GM12892 (cell line): Measurements from ENCODE around the gene RBM39.
"Not testable (repeated sequence)": the region's sequence is repeated elsewhere in the genome, so short reads cannot be mapped to it uniquely, and the experiment has no call there.

ENCODE experiments used
- DNase-seq: peaks from one replicate; pipeline ENCODE4 v3.0.0; 2011; ENCODE audit not compliant: insufficient read length
- FAIRE-seq: peaks from 2 replicates; lab custom pipeline; 2011; peaks lifted over from hg19 to GRCh38; lab: Jason Lieb, UNC
- POLR2A ChIP-seq: IDR thresholded peaks from 2 replicates; pipeline ENCODE4 v1.6.1; 2011; ENCODE audit warnings: low read depth, low read length, control low read depth
- POLR2AphosphoS5 ChIP-seq: IDR thresholded peaks from 2 replicates; pipeline ENCODE4 v1.6.1; 2011; ENCODE audit warnings: low read depth, low read length, control low read depth
- TAF1 ChIP-seq: IDR thresholded peaks from 2 replicates; pipeline ENCODE4 v1.6.1; 2011; ENCODE audit warnings: low read depth, mild to moderate bottlenecking, control low read depth, low read length, borderline replicate concordance

Gene RBM39

DNA sequence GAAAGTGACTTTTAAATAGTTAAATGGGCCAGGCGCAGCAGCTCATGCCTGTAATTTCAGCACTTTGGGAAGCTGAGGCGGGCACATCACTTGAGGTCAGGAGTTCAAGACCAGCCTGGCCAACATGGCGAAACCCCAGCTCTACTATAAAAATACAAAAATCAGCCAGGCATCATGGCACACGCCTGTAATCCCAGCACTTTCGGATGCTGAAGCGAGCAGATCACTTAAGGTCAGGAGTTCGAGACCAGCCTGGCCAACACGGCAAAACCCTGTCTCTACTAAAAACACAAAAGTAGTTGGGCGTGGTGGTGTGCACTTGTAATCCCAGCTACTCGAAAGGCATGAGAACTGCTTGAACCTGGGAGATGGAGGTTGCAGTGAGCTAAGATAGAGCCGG lies 36.2 kb downstream of the RBM39 start:
- not testable (repeated sequence) for DNase-seq, FAIRE-seq
- TF ChIP-seq POLR2A: peak; percentile 19; the same call in 1 of the 2 replicates

DNA sequence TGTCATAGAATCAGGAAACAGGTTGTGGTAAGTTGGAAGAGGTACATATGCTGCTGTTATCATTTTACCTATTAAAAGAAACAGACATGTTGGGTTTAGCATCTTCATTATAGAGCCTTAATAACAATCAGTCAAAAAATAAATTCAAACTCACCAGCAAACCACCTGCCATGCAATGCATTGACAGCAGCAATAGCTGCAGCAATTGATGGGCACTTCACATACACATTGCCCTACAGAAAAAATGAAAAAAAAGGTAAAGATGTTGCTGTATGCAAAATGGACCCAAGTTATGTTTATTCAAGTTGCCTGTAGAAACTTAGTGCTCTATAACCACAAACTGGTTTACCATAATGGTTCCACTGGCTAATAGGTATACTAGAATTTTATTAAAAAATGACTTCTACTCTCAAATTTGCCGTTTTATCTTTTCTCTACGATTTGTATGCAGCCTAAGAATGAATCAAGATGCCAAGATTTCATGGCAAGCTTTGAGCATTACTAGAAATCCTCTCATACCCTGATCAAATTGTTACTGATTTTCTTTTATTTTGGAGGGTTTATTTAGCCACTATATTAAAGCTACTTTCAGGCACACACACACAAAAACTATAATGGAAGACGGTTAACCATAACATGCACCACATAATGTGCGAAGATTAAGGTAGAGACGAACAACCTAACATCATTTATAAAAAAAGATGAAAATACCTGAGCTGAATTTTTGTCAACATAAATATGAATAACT lies 37.4 kb downstream of the RBM39 start:
- no peak for DNase-seq
- TF ChIP-seq POLR2A: no peak
- no peak for TF ChIP-seq TAF1
- peak; percentile 34; the same call in 1 of the 2 replicates for TF ChIP-seq POLR2AphosphoS5
- FAIRE-seq: no peak

DNA sequence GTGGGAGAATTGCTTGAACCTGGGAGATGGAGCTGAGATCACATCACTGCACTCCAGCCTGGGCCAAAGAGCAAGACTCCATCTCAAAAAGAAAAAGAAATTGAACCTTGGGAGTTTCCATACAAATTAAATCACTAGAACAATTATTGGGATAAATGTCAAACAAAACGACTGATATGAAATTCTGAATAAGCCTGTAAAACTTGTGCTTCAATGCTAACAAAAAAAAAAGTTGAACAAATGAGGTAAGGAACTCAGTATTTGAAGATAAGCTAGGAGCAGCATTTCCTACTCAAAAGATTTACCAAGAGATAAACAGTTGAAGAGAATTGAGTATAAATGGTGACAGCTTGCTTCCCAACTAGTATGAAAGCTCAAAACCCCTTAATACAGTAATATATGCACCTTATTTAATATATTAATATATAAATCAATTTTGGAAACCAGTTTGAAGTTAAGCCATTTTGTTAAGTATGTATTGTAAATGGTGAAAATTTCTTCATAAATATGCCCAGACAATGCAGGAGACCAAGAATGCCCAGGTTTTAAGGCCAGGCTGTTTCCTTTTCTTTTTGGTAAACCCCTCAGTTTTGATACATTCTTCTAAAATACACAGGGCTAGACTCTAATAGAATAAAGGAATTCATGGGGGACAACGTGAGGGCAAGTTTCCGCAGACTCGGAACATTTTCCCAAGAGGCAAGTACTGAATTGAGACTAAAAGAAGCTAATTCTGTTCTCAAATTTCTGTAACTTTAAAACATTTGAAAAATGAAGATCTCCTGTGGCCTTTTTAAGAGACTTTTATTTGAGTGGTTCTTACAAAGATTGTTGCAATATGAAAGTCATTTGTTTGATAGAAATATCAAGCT lies 39.0 kb downstream of the RBM39 start:
- TF ChIP-seq POLR2A: peak; percentile 44
- no peak; the same call in none of the 2 replicates for TF ChIP-seq POLR2AphosphoS5
- no peak for TF ChIP-seq TAF1
- no peak for FAIRE-seq
- no peak for DNase-seq

DNA sequence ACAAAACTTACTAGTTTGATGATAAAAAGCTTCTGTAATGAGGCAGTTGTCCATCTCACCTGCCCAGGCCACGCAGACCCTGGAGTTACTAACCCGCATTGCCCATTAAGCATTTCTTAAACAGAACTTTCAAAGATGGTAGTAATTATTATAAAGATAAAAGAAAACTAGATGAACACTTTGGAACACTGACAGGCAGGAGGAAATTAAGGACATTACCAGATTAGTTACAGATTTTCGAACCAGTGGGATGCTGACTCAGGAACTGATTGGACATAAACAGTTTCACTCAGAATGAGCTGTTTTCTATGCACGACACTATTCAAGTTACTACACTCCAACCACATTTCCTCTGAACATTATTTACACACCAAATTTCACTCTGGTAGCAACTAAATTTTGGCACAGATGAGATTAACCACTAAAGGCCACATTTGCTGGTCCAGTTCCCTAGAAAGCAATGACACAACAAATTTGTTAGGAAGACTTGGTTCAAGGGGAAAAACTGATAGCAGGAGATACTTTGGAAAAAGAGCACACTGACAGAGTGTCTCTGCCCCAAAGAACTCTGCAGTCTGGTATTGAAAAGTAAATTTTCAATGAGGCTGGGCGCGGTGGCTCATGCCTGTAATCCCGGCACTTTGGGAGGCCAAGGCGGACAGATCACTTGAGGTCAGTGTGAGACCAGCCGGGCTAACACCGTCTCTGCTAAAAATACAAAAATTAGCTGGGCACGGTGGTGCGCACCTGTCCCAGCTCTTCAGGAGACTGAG lies 39.8 kb downstream of the RBM39 start:
- FAIRE-seq (no peak), DNase-seq (no peak)
- TF ChIP-seq POLR2A: peak; percentile 55
- no peak for TF ChIP-seq TAF1
- TF ChIP-seq POLR2AphosphoS5: peak; percentile 67; the same call in 1 of the 2 replicates

DNA sequence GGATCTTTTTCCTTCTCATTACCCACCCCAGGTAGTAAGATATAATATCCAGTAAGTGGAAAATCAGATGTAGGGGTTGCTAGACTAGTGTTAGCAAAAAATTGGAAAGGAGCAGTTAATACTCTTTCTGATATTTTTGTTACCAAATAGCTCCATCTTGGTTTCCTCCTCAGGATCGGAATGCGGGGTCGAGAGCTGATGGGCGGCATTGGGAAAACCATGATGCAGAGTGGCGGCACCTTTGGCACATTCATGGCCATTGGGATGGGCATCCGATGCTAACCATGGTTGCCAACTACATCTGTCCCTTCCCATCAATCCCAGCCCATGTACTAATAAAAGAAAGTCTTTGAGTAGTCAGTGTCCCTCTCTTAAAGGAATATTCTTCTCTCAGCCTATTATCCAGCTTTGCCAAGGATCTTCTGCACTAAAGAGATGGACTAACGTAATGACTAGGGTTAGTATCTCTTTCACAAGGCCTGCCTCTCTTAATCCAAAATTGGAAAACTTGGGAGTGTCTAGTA lies 41.4 kb downstream of the RBM39 start:
- no peak for DNase-seq
- TF ChIP-seq POLR2AphosphoS5: no peak
- no peak for TF ChIP-seq TAF1

DNA sequence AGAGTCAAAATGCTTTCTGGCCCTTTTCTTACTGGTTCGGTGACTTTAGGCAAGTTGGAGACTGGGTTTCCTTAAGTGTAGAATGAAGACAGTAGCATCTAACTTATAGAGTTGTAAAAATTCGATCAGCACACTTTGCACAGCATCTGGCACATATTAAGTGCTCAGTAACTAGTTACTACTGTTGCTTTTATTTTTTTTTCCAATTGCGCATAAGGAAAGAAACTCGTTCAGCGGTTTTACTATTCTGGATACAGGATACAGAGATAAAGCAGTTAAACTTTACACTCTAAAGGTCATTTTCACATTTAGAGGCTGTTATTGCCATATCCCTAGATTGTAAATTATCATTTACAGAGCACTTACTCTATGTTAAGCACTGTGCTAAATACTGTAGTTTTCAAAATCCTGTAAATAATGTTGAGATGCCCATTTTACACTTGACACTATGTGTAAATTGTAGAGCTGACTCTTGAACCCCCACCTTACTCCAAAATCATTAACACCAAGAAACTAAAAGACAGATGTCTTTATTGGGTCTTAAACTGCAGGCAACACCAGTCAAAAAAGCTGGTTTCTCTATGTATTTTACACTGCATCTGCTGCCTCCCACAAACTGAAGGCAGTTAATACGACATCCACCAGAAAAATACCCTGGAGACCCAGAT lies 42.0 kb downstream of the RBM39 start:
- FAIRE-seq: no peak
- DNase-seq: no peak
- TF ChIP-seq POLR2A: no peak
- TF ChIP-seq POLR2AphosphoS5: no peak
- no peak for TF ChIP-seq TAF1

More for the DNA sequence above, 41.4 kb downstream of the RBM39 start:
- FAIRE-seq: no peak

DNA sequence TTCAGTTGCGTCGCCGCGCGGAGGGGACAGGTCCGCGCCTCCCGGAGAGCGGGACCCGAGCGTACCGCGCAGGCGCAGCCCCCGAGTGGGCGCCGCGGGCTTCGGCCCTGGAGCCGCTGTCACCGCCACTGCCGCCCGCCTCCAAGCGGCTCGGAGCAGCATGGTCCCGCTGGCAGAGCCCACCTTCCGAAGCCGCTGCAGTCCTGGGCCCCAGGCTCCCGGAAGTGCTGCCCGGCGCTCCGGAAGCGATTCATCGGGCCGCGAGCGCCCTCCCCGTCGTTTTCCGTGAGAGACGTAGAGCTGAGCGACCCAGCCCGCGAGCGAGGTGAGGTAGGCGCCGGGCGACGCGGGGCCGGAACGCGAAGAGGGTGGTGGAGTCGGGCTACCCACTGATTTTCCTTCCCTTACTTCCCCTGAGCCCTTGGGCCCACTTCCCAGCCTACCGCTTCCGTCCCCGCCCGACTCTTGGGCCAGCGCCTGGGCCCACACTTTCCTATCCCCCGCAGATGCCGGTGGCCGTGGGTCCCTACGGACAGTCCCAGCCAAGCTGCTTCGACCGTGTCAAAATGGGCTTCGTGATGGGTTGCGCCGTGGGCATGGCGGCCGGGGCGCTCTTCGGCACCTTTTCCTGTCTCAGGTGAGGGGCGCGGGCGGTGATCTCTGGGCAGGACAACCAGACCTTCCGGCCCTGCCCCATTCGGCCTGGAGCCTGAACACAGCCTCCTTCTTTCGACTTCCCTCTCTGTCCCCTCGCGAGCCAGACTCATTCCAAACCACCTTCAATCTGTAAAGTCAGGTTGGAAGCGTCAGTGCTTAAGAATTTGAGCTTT lies 42.7 kb downstream of the RBM39 start, which contains the start of the genes NFS1 and ROMO1:
Gene NFS1, minus strand, starts transcription at position 226 of the 830 bp plus-strand sequence. Its CDS starts 64 bp downstream, at position 162.
Gene ROMO1, plus strand, starts transcription at position 279 of the 830 bp plus-strand sequence. Its CDS starts 228 bp downstream, at position 507.
- DNase-seq: peak; percentile 89
- FAIRE-seq: peak; percentile 81
- peak; percentile 80 for TF ChIP-seq POLR2AphosphoS5
- peak; percentile 70 for TF ChIP-seq TAF1
- peak; percentile 88 for TF ChIP-seq POLR2A

DNA sequence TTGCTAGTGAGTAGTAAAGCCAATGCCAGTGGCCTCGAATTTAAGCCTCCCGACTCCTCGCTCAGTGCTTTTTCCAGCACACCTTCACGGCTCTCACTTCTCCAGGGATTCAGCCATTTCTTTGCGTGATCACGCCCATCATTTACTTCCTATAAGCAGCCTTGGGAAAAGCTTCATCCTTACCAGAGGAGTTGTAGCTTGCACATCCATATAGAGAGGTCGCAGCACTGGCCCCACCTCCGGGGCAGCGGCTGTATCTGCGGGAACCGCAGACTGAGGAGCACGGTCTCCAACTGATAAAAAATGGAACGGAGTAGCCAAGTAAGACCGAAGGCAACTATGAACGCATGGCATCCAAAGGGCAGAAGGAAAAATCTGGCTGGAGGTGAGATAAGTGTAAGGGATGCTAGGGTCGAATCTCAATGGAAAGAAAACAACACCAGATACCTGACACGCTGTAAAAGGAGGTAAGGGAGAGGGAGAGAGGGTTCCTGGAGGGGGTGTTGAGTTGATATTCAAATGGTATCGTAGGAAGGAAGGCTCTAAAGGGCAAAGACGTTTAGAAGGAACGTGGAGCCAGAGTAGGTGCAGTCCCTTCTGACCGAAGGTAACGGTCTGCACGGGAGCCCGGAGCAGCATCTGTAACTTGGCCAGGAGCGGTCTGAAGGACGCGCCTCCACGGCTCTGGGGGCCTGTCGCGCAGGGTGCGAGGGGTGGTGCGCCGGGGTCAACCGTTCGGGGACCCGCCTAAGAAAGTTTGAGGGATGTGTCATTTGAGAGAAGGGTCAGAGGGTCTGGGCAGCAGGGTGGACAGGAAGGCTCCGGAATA lies 43.5 kb downstream of the RBM39 start:
- DNase-seq (no peak), FAIRE-seq (peak; percentile 44)
- TF ChIP-seq POLR2AphosphoS5 (no peak), TAF1 (no peak), POLR2A (no peak)

DNA sequence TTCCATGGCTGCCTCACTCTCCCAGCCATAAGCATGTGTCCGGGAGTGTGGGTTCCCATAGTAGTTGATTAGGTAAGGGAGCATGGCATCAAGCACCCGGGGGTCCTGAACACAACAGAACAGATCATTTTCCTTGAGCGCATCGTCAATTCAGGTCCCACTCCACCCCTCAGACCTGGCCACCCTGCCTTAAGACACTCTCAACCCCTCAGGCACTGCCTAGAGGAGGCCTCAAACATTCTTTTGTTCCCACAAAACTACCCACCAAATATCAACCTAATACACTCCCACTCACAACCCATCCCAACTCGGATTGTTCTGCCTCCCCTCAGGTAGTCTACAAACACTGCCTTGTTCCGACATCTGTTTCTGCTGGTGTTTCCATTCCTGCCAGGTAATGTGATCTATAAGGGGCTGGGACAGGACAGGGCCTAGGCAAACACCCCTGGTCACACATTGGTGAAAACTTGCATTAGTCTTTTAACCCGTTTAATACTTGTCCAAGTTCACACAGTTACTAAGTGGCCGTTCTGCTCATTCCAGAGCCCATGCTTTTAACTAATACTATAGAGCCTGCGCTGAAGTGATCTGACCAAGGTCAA lies 44.3 kb downstream of the RBM39 start:
- FAIRE-seq (no peak), DNase-seq (no peak)
- TF ChIP-seq POLR2AphosphoS5 (no peak), POLR2A (no peak), TAF1 (no peak)
